Astrocyte of the spinal cord (primary cell): Measurements from ENCODE around the gene BRIP1.

Source experiments
- DNase-seq: peaks from one replicate; pipeline ENCODE4 v3.0.0; 2011; ENCODE audit warnings: low read depth, low spot score
- H3K4me3 ChIP-seq: 2 replicates; pipeline ENCODE4 v1.5.1; 2011; ENCODE audit warnings: low read depth, mild to moderate bottlenecking, low read length, moderate library complexity
- CTCF ChIP-seq: IDR thresholded peaks from 2 replicates; pipeline ENCODE4 v1.5.1; 2012; ENCODE audit warnings: low read depth, mild to moderate bottlenecking, low read length, inconsistent platforms
- in situ Hi-C: cut with HindIII; loops from 2 replicates; pipeline ENCODE4 v1.10.0; 2017; ENCODE audit warnings: low sequenced_read_pairs

Gene BRIP1

GRCh38 chr17:61757168-61757567, 106.2 kb downstream of the BRIP1 start:
- DNase-seq, result no peak
- no peak overlapping the region for H3K4me3 ChIP-seq
- TF ChIP-seq CTCF, result no peak
- in situ Hi-C loops, result no loop called here

GRCh38 chr17:61756561-61756960, 106.8 kb downstream of the BRIP1 start:
- in situ Hi-C loops, result no loop called here
- no peak for DNase-seq
- TF ChIP-seq CTCF, result no peak

GRCh38 chr17:61755668-61756067, 107.7 kb downstream of the BRIP1 start:
- no peak for TF ChIP-seq CTCF
- no peak overlapping the region for H3K4me3 ChIP-seq
- in situ Hi-C loops, result no loop called here

More at GRCh38 chr17:61756561-61756960, 106.8 kb downstream of the BRIP1 start:
- no peak overlapping the region for H3K4me3 ChIP-seq

GRCh38 chr17:61755078-61755477, 108.2 kb downstream of the BRIP1 start:
- no peak for TF ChIP-seq CTCF
- no peak overlapping the region for H3K4me3 ChIP-seq
- in situ Hi-C loops, result no loop called here
- no peak for DNase-seq

More at GRCh38 chr17:61755668-61756067, 107.7 kb downstream of the BRIP1 start:
- no peak for DNase-seq

GRCh38 chr17:61754124-61754523, 109.2 kb downstream of the BRIP1 start:
- no peak for TF ChIP-seq CTCF
- H3K4me3 ChIP-seq, result no peak overlapping the region
- DNase-seq, result no peak
- in situ Hi-C loops, result no loop called here

- in situ Hi-C loops, result no loop called here
- H3K4me3 ChIP-seq, result no peak overlapping the region
- no peak for TF ChIP-seq CTCF
- no peak for DNase-seq
These were observed 109.6 kb downstream of the BRIP1 start for GRCh38 chr17:61753696-61754095.

- no peak for TF ChIP-seq CTCF
- DNase-seq, result no peak
- no peak overlapping the region for H3K4me3 ChIP-seq
- in situ Hi-C loops, result no loop called here
These were observed 112.7 kb downstream of the BRIP1 start for GRCh38 chr17:61750656-61751055.
